ENCODE results near the gene UBN1.
"Not testable (repeated sequence)": the region's sequence is repeated elsewhere in the genome, so short reads cannot be mapped to it uniquely, and the experiment has no call there.

GRCh38 chr16:4896761-4897160, 49.5 kb downstream of the UBN1 start:
- TF ChIP-seq CTCF, POLR2A, EP300 (IDR thresholded peaks at IDR 0.05): not testable (repeated sequence)

All from tibial nerve (tissue), 4 donors.